ENCODE data around the gene KANSL1.
"Not testable (repeated sequence)": the region's sequence is repeated elsewhere in the genome, so short reads cannot be mapped to it uniquely, and the experiment has no call there.

The KANSL1 gene

GRCh38 chr17:46023783-46024388 is 169.3 kb downstream of the KANSL1 start:
- Histone ChIP-seq H3K27ac (no peak overlapping the region), H3K4me1 (no peaks in the 10 kb centered on the region), H3K36me3 (peaks cover 0 to 57% (median 8%) of the 10 kb centered on the region in 3 donors), H3K4me3 (no peak overlapping the region), H3K27me3 (no peaks in the 10 kb centered on the region), H3K9me3 (no peaks in the 10 kb centered on the region)
- DNase-seq, result no peak
- intact Hi-C loops (cut with DNase I; ENCODE audit: low total_unique reads), result no loop called here
- TF ChIP-seq, protein P1, sequence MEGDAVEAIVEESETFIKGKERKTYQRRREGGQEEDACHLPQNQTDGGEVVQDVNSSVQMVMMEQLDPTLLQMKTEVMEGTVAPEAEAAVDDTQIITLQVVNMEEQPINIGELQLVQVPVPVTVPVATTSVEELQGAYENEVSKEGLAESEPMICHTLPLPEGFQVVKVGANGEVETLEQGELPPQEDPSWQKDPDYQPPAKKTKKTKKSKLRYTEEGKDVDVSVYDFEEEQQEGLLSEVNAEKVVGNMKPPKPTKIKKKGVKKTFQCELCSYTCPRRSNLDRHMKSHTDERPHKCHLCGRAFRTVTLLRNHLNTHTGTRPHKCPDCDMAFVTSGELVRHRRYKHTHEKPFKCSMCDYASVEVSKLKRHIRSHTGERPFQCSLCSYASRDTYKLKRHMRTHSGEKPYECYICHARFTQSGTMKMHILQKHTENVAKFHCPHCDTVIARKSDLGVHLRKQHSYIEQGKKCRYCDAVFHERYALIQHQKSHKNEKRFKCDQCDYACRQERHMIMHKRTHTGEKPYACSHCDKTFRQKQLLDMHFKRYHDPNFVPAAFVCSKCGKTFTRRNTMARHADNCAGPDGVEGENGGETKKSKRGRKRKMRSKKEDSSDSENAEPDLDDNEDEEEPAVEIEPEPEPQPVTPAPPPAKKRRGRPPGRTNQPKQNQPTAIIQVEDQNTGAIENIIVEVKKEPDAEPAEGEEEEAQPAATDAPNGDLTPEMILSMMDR (IDR thresholded peaks at IDR 0.05), result no peak

DNA sequence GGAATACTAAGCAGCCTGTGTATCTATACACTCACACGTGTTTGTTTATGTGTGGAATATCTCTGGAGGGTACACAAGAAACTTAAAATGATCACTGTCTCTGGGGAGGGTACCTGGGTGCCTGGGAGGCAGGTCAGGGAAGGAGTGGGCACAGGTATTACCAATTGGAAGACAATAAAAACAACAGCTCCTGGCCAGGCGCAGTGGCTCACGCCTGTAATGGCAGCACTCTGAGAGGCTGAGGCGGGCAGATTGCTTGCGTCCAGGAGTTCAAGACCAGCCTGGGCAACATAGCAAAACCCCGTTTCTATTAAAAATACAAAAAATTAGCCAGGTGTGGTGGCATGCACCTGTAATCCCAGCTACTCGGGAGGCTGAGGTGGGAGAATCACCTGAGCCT is 169.9 kb downstream of the KANSL1 start:
- H3K4me1 ChIP-seq; H3K27ac ChIP-seq; intact Hi-C loops (cut with DNase I; ENCODE audit: low total_unique reads): not testable (repeated sequence)

GRCh38 chr17:46020998-46021397 is 172.2 kb downstream of the KANSL1 start:
- H3K36me3 ChIP-seq, result peaks cover 0 to 34% (median 0%) of the 10 kb centered on the region in 3 donors
- no peak overlapping the region for H3K27ac ChIP-seq
- no peak overlapping the region for H3K4me3 ChIP-seq
- H3K27me3 ChIP-seq, result no peaks in the 10 kb centered on the region
- no peaks in the 10 kb centered on the region for H3K9me3 ChIP-seq
- DNase-seq, result no peak
- intact Hi-C loops (cut with DNase I; ENCODE audit: low total_unique reads), result no loop called here
- no peaks in the 10 kb centered on the region for H3K4me1 ChIP-seq
- TF ChIP-seq, protein P1 (IDR thresholded peaks at IDR 0.05), result no peak

More for the DNA sequence above, 169.9 kb downstream of the KANSL1 start:
- H3K9me3 ChIP-seq, DNase-seq, H3K27me3 ChIP-seq, H3K4me3 ChIP-seq: not testable (repeated sequence)
- H3K36me3 ChIP-seq, result peaks cover 0 to 52% (median 8%) of the 10 kb centered on the region in 3 donors

- H3K4me1 ChIP-seq, result no peaks in the 10 kb centered on the region
- no peak overlapping the region for H3K27ac ChIP-seq
- no peaks in the 10 kb centered on the region for H3K27me3 ChIP-seq
- no peaks in the 10 kb centered on the region for H3K9me3 ChIP-seq
- H3K36me3 ChIP-seq, result peaks cover 0 to 26% (median 0%) of the 10 kb centered on the region in 3 donors
- TF ChIP-seq, protein P1 (IDR thresholded peaks at IDR 0.05), result no peak
- intact Hi-C loops (cut with DNase I; ENCODE audit: low total_unique reads), result no loop called here
- DNase-seq, result no peak
- H3K4me3 ChIP-seq, result no peak overlapping the region
These were observed 173.0 kb downstream of the KANSL1 start for GRCh38 chr17:46020023-46020761.

GRCh38 chr17:46019408-46019925 is 173.8 kb downstream of the KANSL1 start:
- DNase-seq, result not testable (repeated sequence)

DNA sequence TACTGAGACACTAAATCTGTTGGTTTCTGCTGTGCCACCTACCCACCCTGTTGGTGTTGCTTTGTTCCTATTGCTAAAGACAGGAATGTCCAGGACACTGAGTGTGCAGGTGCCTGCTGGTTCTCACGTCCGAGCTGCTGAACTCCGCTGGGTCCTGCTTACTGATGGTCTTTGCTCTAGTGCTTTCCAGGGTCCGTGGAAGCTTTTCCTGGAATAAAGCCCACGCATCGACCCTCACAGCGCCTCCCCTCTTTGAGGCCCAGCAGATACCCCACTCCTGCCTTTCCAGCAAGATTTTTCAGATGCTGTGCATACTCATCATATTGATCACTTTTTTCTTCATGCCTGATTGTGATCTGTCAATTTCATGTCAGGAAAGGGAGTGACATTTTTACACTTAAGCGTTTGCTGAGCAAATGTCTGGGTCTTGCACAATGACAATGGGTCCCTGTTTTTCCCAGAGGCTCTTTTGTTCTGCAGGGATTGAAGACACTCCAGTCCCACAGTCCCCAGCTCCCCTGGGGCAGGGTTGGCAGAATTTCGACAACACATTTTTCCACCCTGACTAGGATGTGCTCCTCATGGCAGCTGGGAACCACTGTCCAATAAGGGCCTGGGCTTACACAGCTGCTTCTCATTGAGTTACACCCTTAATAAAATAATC is 179.6 kb downstream of the KANSL1 start:
- peaks cover 0 to 5% (median 0%) of the 10 kb centered on the region in 4 donors for H3K4me1 ChIP-seq
- no peak overlapping the region for H3K27ac ChIP-seq
- H3K4me3 ChIP-seq, result no peak overlapping the region
- TF ChIP-seq, protein P1 (IDR thresholded peaks at IDR 0.05), result no peak
- DNase-seq, result no peak
- H3K36me3 ChIP-seq, result no peaks in the 10 kb centered on the region
- H3K9me3 ChIP-seq, result no peaks in the 10 kb centered on the region
- H3K27me3 ChIP-seq, result peaks cover 0 to 7% of the 10 kb centered on the region in 2 donors
- intact Hi-C loops (cut with DNase I; ENCODE audit: low total_unique reads), result no loop called here

More at GRCh38 chr17:46019408-46019925, 173.8 kb downstream of the KANSL1 start:
- H3K27me3 ChIP-seq; H3K9me3 ChIP-seq; H3K4me3 ChIP-seq; H3K27ac ChIP-seq; H3K4me1 ChIP-seq; intact Hi-C loops (cut with DNase I; ENCODE audit: low total_unique reads): not testable (repeated sequence)
- H3K36me3 ChIP-seq, result peaks cover 0 to 18% (median 0%) of the 10 kb centered on the region in 3 donors

Data from tibial artery (tissue), 4 donors.